ENCODE data around the gene IGLL5.

DNA sequence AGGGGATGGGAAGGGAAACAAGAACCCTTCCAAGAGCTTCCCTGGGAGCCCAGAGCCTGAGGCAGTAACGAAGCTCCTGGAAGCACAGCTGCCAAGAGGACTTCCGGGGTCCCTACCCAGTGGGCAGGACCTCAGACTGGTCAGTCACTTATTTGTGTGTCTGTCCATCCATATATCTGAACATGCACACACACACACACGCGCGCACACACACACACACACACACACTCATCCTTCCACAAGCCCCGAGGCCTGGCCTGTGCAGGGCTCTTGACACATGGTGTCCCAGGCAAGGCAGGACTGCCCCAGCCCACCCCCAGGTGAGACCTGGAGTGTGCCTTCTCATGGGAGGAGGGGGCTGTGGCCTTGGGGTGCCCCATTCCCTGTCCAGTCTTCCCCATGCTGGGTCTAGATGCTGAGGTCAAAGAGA is 44.9 kb downstream of the IGLL5 start:
- TF ChIP-seq ZBTB48 (tag by site-specific recombination; IDR thresholded peaks at IDR 0.05) (no peak), ZNF660 (tag by site-specific recombination; IDR thresholded peaks at IDR 0.05) (no peak)
- TF ChIP-seq, protein P1, sequence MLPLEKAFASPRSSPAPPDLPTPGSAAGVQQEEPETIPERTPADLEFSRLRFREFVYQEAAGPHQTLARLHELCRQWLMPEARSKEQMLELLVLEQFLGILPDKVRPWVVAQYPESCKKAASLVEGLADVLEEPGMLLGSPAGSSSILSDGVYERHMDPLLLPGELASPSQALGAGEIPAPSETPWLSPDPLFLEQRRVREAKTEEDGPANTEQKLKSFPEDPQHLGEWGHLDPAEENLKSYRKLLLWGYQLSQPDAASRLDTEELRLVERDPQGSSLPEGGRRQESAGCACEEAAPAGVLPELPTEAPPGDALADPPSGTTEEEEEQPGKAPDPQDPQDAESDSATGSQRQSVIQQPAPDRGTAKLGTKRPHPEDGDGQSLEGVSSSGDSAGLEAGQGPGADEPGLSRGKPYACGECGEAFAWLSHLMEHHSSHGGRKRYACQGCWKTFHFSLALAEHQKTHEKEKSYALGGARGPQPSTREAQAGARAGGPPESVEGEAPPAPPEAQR (tag by site-specific recombination; IDR thresholded peaks at IDR 0.05) = no peak
